Lower lobe of right lung (tissue), 2 donors: ENCODE results near the gene TXNDC11. TPM values are rescaled to one million over a fixed set of nuclear protein-coding genes. Genes with fewer than 3 reads are reported as not detected.

ENCODE experiments used
- ATAC-seq, 2 donors: fragments of 200-7000 bp; cut with Tn5 transposase; one replicate each; pipeline ENCODE4 v1.9.1; 2020 to 2022; ENCODE audit warnings: mild to moderate bottlenecking in 2 of 2, moderate library complexity in 2 of 2
- DNase-seq: peaks from one replicate; pipeline ENCODE4 v3.0.0-alpha.2; 2020
- H3K27ac ChIP-seq: fragments of 200-600 bp; one replicate; pipeline ENCODE4 v1.8.0; 2022
- H3K27me3 ChIP-seq: fragments of 200-600 bp; one replicate; pipeline ENCODE4 v1.8.0; 2022; ENCODE audit warnings: low read depth
- H3K36me3 ChIP-seq: fragments of 200-600 bp; one replicate; pipeline ENCODE4 v1.8.0; 2022; ENCODE audit warnings: mild to moderate bottlenecking
- H3K4me1 ChIP-seq: fragments of 200-600 bp; one replicate; pipeline ENCODE4 v1.8.0; 2022
- H3K4me3 ChIP-seq: fragments of 200-600 bp; one replicate; pipeline ENCODE4 v1.8.0; 2022; ENCODE audit warnings: mild to moderate bottlenecking
- H3K9me3 ChIP-seq: fragments of 200-600 bp; one replicate; pipeline ENCODE4 v1.8.0; 2022
- CTCF ChIP-seq: fragments of 200-600 bp; IDR thresholded peaks from one replicate; pipeline ENCODE4 v1.8.0; 2022; ENCODE audit warnings: antibody characterized with exemption, mild to moderate bottlenecking
- intact Hi-C: fragments of 100-400 bp; cut with DNase I; formaldehyde crosslinking; loops from one replicate; pipeline ENCODE4 v1.11.0; 2022
- total RNA-seq: library from RNA; stranded (reverse); fragmentation: NEBNext Ultra II Directional; extraction: Animal tissue kit (Norgen Biotek cat#: 25700); gene quantifications from one replicate; pipeline ENCODE4 v1.2.1, GENCODE V29; 2021
- donor health status: DM: no; HTN: yes; CAD: no; lungs with severe emphysema.

TXNDC11 gene
- total RNA-seq, 1 donor from 2014 or later: 88.2 TPM

DNA sequence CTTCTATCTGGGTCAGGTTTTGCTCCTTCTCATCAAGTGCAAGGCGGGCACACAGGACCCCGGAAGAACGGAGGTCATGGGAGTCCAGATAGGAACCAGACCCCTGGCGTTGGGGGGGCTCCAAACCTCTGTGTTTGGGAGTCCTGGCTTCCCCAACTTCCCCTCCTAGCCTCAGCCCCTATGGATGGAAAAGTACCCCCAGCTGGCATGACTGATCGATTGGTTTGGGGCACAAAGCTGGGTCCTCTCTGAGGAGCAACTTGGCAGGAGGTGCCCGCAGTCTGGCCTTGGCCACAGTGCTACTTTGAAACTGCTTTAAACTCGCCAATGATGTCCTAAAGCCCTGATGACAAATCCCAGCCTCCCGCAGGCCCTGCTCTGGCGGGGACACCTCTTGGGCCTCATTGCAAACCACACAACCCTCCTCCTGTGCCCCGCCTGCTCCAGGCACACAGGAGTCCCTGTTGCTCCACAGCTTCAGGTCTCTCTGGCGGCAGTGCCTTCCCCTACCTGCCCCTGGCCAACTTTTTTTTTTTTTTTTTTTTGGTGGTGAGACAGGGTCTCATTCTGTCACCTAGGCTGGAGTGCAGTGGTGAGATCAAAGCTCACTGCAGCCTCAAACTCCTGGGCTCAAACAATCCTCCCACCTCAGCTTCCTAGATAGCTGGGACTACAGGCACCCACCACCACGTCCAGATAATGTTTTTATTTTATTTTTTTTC, 112.5 kb downstream of the TXNDC11 start:
- intact Hi-C loops: no loop called here
- H3K27ac ChIP-seq: peak overlapping the region; percentile 62

More for the DNA sequence above, 112.5 kb downstream of the TXNDC11 start:
- H3K4me1 ChIP-seq: peaks cover 56% of the 10 kb centered on the region
- H3K4me3 ChIP-seq: no peak overlapping the region
- no peak for TF ChIP-seq CTCF
- DNase-seq (no peak), ATAC-seq (no peak)
- H3K27me3 ChIP-seq: no peaks in the 10 kb centered on the region
- no peaks in the 10 kb centered on the region for H3K36me3 ChIP-seq
- no peaks in the 10 kb centered on the region for H3K9me3 ChIP-seq

Other genes with a start within 250 kb of the TXNDC11 start
- 281 TPM for gene LITAF, start 155.9 kb downstream of the TXNDC11 start, total RNA-seq
- gene SNN, start 74.4 kb downstream of the TXNDC11 start, total RNA-seq: 25.5 TPM
- 66.3 TPM for gene ZC3H7A, start 54.4 kb upstream of the TXNDC11 start, total RNA-seq
- gene RSL1D1, start 108.7 kb upstream of the TXNDC11 start, total RNA-seq: 133 TPM
- 107 TPM for gene GSPT1, start 173.1 kb upstream of the TXNDC11 start, total RNA-seq
- gene NPIPB2, start 199.2 kb upstream of the TXNDC11 start, total RNA-seq: 5.6 TPM
- 1.4 TPM for gene TNFRSF17, start 222.4 kb upstream of the TXNDC11 start, total RNA-seq
- gene SNX29, start 233.9 kb upstream of the TXNDC11 start, total RNA-seq: 48.6 TPM